GM23338 (cell line): ENCODE data around the gene CPE. TPM values are rescaled to one million over a fixed set of nuclear protein-coding genes. Genes with fewer than 3 reads are reported as not detected.

ENCODE experiments used
- CTCF ChIP-seq, 2 experiments: fragments of 200-600 bp in 1 of 2; sonication (generic) in 1 of 2; conservative IDR thresholded peaks; 2 replicates each; pipeline versions ENCODE4 v1.5.1 to v1.6.1; 2016 to 2017; ENCODE audit warnings: antibody characterized with exemption in 2 of 2, low read depth in 2 of 2, mild to moderate bottlenecking in 2 of 2, moderate library complexity in 1 of 2
- ETS1 ChIP-seq: IDR thresholded peaks from 2 replicates; pipeline ENCODE4 v1.6.1; 2016; ENCODE audit warnings: antibody characterized with exemption
- EZH2 ChIP-seq: fragments of 200-600 bp; sonication (generic); IDR thresholded peaks from one replicate; pipeline ENCODE4 v1.8.0; 2017; ENCODE audit warnings: antibody characterized with exemption, mild to moderate bottlenecking, low read depth; ENCODE audit not compliant: unreplicated experiment
- NANOG ChIP-seq: IDR thresholded peaks from 2 replicates; pipeline ENCODE4 v1.6.1; 2016; ENCODE audit warnings: antibody characterized with exemption, borderline replicate concordance
- POLR2AphosphoS5 ChIP-seq: IDR thresholded peaks from 2 replicates; pipeline ENCODE4 v1.6.1; 2016; ENCODE audit warnings: antibody characterized with exemption, low read depth
- STAT1 ChIP-seq: IDR thresholded peaks from one replicate; pipeline ENCODE4 v1.6.1; 2016; ENCODE audit warnings: antibody characterized with exemption; ENCODE audit not compliant: unreplicated experiment
- ZNF114 ChIP-seq: fragments of 250-450 bp; sonication (Bioruptor Pico); IDR thresholded peaks from 2 replicates; pipeline ENCODE4 v1.5.0; 2020; ENCODE audit warnings: mild to moderate bottlenecking, moderate library complexity
- ZNF462 ChIP-seq: fragments of 250-450 bp; sonication (Bioruptor Pico); IDR thresholded peaks from 2 replicates; pipeline ENCODE4 v1.5.0; 2020; ENCODE audit warnings: mild to moderate bottlenecking, moderate library complexity
- polyA plus RNA-seq: library from polyadenylated mRNA; unstranded; fragments of >200 nt; fragmentation: Nextera tagmentation; extraction: Ambion mirVana; gene quantifications from 2 replicates; pipeline ENCODE4 v1.2.1, GENCODE V29; 2016
- total RNA-seq: library from RNA; depleted of rRNA; stranded (reverse); fragments of >200 nt; shearing (Covaris generic); gene quantifications from 2 replicates; pipeline ENCODE4 v1.2.3, GENCODE V29; 2014

Gene CPE
- total and polyA plus RNA-seq, 2 experiments from 2014 or later: 10.3 to 16.5 TPM

- TF ChIP-seq ZNF462 (CRISPR knock-in tag) (no peak), ETS1 (no peak), POLR2AphosphoS5 (no peak), EZH2 (no peak), STAT1 (no peak), NANOG (no peak), ZNF114 (CRISPR knock-in tag) (no peak), CTCF (conservative IDR thresholded peaks at IDR 0.05; ENCODE audit: low read depth in 2 of 2) (no peak)
These were observed 15.5 kb downstream of the CPE start (continued) for GRCh38 chr4:165394275-165394674.
